GM21381 (cell line): Measurements from ENCODE around the gene CDCP1.
"Not testable (repeated sequence)": the region's sequence is repeated elsewhere in the genome, so short reads cannot be mapped to it uniquely, and the experiment has no call there.

Experiments
- ATAC-seq: cut with Tn5 transposase; IDR thresholded peaks from one replicate; pipeline ENCODE4 v1.9.1; 2021; ENCODE audit warnings: mild to moderate bottlenecking, moderate library complexity; ENCODE audit not compliant: unreplicated experiment

The CDCP1 gene

GRCh38 chr3:45171283-45171682 is 25.1 kb upstream of the CDCP1 start:
- no peak for ATAC-seq

- no peak for ATAC-seq
Observed at GRCh38 chr3:45170096-45170495, 23.9 kb upstream of the CDCP1 start.

DNA sequence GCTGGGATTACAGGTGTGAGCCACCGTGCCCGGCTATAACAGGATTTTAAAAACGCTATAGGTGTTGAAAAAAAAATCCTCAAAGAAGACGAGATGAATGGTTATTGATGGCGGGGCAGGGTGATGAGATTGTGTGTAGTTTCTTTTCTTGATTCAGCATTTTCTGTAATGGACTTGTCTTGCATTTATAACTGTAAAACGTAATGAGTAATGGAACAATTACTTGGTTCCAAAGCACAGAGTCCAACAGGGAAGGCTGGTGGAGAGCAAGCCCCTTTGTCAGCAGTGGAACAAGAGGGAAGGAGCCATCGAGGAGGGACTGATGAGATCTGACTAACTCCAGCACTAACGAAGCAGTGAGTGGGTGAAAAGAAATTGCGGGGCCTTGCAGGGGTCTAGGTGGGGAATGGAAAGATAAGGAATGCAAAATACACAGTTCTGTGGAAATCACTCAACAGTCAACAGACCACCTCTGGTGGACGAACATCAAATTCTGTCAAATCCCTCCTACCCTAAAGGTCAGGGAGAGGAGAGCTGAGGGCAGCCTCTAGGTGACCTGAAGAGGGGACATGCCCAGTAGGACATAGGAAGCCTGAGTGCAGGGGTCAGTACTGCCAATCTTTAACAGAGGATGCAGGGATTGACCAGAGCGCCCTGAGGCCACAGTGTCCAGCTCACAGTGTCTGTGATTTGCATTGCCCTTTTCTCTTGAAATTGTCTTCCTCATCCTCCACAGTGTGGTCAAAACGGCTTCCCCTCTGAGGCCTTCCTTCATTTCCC is 23.1 kb upstream of the CDCP1 start:
- no peak for ATAC-seq

GRCh38 chr3:45168451-45168850 is 22.3 kb upstream of the CDCP1 start:
- no peak for ATAC-seq

DNA sequence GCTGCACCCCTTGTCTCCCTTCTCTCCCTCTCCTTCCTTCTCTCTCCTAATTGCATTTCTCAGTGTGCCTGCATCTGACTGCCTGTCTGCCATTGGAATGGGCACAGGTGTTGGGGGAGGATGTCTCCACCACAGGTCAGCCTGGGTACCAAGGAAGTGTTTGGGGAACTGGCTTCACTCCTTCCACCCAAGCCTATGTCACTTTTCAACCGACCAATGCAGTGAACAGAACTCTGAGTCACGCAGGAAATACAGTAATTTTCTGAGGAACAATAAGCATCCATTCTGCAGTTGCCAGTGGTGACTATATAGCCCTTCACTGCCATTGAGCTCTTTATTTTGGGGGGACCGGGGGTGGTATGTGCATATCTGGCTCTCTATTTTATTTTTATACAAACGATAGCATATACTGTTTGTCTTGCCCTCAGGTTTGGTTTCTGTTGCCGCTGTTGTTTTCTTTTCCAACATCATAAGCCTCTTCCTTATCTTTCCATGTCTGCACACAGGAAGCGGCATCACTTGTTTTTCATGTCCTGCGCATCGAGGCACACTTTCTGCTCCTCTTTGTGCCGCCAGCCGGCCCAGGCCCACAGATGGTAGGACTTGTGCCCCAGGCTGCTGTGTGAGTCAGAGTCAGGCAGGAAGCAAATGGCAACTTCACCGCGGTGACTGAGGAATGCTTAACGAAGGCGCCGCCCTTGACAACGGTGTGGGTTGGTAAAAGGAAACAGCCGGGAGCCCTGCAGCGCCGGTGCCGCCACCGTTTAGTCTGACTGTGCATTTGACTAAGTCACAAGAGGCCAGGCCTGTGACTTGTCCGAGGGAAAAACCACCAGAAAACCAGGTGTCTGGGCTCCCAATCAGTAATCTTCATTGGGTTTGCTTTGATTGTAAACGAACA is 21.1 kb upstream of the CDCP1 start:
- ATAC-seq, result peak; percentile 80

DNA sequence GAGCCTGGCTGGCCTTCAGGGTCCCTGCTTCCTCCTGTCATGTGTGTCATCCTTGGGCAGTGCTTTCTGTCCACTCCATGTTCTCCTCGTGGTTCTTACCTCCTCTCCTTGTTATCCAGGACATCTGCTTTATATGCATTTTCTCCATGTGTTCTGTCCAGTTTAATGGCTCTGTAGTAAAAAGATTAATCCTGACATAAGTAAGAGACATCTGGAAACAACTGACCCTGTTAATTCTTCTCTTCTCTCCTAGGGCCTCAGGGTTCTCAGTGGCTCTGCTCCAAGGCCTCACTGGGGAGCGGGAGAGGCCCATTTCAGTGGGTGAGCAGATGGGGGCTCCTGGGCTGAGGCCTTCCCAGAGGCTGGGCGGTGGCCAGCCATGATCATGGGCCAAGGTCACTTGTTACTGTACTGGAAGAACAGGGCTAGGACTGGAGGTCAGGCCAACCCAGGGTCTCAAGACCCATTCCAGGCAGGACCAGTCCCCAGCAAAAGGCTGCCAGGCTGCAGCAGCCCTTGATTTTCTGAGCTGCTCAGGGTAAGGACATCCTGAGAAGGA is 20.2 kb upstream of the CDCP1 start:
- ATAC-seq, result no peak

DNA sequence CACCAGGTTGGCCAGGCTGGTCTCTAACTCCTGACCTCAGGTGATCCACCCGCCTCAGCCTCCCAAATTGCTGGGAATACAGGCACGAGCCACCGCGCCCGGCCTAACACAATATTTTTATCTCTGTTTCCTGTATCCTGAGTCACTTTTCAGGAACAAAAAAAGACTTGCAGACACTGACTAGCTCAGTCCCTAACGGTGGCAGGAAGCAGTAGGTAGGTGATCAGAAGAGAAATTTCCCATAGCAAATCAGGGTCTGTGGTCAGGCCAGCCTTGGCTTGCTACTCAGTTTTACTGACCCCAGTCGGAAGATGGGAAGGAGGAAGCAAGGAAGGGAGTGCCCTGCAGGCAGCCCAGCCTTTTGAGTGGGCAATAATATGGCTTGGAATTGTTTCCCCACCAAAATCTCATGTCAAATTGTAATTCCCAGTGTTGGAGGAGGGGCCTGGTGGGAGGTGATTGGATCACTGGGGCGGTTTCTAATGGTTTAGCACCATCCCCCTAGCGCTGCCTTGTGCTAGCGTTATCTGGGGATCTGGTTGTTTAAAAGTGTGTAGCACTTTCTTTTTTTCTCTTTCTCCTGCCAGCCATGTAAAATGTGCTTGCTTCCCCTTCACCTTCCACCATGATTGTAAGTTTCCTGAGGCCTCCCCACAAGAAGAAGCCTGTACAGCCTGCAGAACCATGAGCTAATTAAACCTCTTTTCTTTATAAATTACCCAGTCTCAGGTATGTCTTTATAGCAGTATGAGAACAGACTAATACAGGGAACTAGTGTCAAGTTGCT is 19.5 kb upstream of the CDCP1 start:
- no peak for ATAC-seq

DNA sequence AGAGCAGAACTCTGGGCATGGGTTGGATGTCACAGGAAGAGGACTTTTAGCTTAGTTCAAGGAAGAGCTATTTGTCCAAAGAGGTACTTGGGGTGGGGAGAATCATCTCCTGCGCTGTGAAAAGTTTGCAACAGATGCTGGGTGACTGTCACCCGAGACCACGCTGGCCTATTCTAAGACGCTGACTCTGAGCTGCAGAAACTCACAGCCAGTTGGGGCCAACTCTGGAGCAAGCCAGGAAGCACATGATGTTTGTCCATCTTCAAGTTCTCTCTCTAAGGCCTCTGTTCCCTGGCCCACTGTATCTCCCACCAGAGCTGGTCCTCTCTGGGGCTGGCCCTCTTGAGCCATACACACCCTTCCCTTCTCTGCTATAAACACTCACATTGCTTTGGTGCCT is 17.9 kb upstream of the CDCP1 start:
- no peak for ATAC-seq

DNA sequence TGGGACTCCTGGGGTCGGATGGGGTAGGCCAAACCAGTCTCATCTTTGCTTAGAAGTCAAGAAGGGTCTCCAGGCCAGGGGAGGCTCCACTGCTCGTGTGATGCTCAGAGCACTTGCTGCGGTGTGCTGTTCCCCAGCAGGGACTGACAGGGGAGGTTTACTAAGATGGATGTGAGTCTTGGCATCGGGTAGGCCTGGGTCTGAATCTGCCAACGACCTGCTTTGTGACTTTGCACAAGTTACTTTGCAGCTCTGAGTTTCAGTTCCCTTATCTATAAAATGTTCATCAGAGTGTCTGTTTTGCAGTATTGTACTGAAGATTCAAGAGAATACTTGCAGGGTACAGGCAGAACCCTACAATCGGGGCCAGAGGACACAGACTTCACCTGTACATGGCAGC is 17.3 kb upstream of the CDCP1 start:
- ATAC-seq, result no peak

GRCh38 chr3:45154641-45155147 is 8.5 kb upstream of the CDCP1 start:
- ATAC-seq, result no peak

DNA sequence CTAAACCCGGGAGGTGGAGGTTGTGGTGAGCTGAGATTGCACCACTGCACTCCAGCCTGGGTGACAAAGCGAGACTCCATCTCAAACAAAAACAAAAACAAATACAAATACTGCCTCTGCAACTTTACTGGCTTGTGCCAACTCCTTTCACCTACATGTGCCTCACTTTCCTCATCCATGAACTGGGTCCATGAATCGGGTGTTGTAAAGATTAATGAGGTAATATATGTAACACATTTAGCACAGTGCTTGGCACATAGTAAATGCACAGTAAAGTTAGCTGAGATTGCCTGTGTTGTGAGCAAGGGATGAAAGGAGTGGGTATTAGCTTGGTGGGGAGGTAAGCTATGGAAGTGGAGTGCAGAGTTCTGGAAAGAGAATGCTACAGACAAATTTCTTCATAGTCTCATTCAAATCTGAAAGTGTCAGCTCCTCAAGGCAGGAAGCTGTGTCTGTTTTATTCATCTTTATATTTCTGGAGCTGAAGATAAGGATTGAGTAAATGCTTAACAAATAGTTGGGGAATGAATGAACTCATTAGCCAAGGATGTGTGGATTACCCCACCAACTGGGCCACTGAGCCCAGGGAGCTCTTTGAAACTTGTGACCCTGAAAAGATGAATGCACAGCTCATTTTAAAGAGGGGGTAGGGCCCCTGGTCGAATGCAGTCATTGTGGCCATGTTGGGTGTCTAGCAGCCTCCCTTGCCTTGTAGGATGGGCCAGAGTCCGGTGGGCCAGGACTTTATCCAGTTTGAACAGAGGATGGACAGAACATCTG is 7.7 kb upstream of the CDCP1 start:
- ATAC-seq, result no peak

- ATAC-seq, result no peak
Observed at GRCh38 chr3:45152307-45152706, 6.1 kb upstream of the CDCP1 start.

DNA sequence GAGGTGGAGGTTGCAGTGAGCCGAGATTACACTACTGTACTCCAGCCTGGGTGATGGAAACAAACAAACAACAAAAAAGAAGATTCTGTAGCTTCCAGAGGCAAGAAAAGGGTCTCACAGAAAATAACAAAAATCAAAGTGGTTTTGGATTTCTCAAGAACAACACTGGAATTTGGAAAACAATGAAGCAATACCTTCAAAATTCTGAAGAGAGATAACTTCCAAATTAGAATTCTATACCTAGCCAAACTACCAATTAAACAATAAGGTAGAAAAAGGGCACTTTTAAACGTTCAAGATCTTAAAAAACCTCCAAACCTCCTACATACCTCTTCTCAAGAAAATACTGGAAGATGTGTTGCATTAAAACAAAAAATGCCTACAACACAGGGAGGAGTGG is 4.9 kb upstream of the CDCP1 start:
- ATAC-seq, result no peak

DNA sequence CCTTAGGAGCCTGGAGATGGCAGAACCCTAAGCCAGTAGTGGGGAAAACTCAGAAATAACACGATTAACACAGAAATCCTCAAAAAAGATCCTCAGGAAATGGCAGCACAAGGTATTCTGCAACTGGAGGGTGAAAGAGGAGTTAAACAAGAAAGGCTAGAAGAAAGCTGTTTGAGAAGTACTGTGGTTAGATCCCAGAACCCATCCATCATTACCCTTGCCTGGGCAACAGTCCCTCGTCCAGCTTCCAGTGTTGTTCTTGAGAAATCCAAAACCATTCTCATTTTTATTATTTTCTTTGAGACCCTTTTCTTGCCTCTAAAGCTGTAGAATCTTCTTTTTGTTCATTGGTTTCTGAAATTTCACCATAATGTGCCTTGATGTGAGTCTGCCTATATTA is 2.7 kb upstream of the CDCP1 start:
- ATAC-seq, result no peak

DNA sequence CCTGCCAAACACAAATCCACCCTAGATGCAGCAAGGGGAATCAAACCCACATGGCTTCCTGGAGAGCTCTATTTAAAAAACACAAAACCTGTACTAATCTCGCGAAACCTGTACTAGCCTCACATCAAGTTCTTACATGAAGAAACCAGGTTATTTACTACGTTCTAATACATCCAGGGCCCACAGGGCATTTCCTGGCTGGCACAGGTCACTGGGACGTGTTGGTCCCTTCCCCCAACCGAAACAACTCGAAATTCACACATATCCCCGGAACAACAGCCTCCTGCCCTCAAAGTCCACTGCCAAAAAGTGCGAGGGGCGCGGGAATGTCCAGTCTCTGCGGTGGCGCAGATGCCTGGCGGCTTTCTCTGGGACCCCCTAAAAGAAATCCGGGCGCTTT is 955 bp downstream of the CDCP1 start:
- no peak for ATAC-seq

GRCh38 chr3:45143673-45144671 is 2.2 kb downstream of the CDCP1 start:
- ATAC-seq, result no peak

DNA sequence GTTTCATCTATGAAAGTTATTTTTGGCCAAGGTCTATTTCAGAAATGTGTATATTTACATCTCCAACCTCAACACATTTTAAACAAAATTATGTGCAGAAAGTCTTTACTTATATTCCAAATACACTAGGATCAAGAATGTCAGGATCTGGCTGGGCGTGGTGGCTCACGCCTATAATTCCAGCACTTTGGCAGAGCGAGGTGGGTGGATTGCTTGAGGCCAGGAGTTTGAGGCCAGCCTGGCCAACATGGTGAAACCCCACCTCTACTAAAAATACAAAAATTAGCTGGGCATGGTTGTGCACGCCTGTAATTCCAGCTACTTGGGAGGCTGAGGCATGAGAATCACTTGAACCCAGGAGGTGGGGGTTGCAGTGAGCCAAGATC is 5.4 kb downstream of the CDCP1 start:
- ATAC-seq, result not testable (repeated sequence)

DNA sequence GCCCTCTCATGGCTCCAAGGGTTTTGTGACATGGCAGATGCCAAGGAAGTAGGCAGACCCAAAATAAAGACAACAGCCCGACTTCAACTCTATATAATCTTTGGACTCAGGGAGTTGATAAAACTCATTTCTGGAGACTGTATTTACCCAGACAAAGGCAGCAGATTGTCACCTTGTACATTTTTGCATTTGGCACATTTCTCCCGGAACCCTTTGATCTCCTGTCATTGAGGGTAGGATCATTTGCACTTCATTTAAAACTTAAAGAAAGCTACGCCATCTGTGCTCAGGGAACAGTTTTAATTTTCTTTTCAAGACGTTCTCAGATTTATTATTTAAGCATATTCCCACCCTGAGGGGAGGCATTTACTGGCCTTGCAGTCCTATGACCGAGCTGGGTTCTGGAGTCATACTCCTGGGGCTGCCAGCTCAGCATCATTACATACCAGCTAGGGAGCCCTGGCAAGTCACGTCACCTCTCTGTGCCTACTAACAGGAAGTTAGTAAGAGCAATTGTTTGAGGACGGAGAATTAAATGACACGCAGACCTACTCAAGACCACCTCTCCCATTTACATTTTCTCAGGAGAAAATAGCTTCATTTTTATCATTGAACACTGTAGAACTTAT is 5.9 kb downstream of the CDCP1 start:
- no peak for ATAC-seq
